H9 (cell line): ENCODE results near the gene ADAP2. TPM values are rescaled to one million over a fixed set of nuclear protein-coding genes. Genes with fewer than 3 reads are reported as not detected.

ENCODE experiments used
- DNase-seq: peaks from one replicate; pipeline ENCODE4 v3.0.0-alpha.2; 2017
- H2AFZ ChIP-seq: one replicate; pipeline ENCODE4 v1.6.1; 2013; ENCODE audit warnings: mild to moderate bottlenecking, low read length, control low read depth, moderate library complexity
- H2AK5ac ChIP-seq: 2 replicates; pipeline ENCODE4 v1.6.1; 2013; ENCODE audit warnings: low read length, control low read depth, mixed read lengths; ENCODE audit not compliant: insufficient read length
- H2BK120ac ChIP-seq: one replicate; pipeline ENCODE4 v1.6.1; 2013; ENCODE audit warnings: low read depth, mild to moderate bottlenecking, low read length, control low read depth, inconsistent platforms; ENCODE audit not compliant: poor library complexity, severe bottlenecking
- H2BK12ac ChIP-seq: 2 replicates; pipeline ENCODE4 v1.6.1; 2013; ENCODE audit warnings: low read length, control low read depth, mixed read lengths, low read depth; ENCODE audit not compliant: insufficient read length
- H2BK15ac ChIP-seq: 2 replicates; pipeline ENCODE4 v1.6.1; 2013; ENCODE audit warnings: low read depth, low read length, control low read depth
- H2BK20ac ChIP-seq: one replicate; pipeline ENCODE4 v1.6.1; 2013; ENCODE audit warnings: low read depth, mild to moderate bottlenecking, low read length, control low read depth, inconsistent platforms; ENCODE audit not compliant: poor library complexity, severe bottlenecking
- H2BK5ac ChIP-seq: 2 replicates; pipeline ENCODE4 v1.6.1; 2013; ENCODE audit warnings: low read length, control low read depth, mixed read lengths; ENCODE audit not compliant: insufficient read length
- H3K14ac ChIP-seq: 2 replicates; pipeline ENCODE4 v1.6.1; 2013; ENCODE audit warnings: low read length, control low read depth; ENCODE audit not compliant: insufficient read depth
- H3K18ac ChIP-seq: 2 replicates; pipeline ENCODE4 v1.6.1; 2013; ENCODE audit warnings: low read depth, mild to moderate bottlenecking, mixed read lengths, low read length, control low read depth; ENCODE audit not compliant: insufficient read length
- H3K23ac ChIP-seq: 2 replicates; pipeline ENCODE4 v1.6.1; 2013; ENCODE audit warnings: low read length, control low read depth, mixed read lengths, low read depth; ENCODE audit not compliant: insufficient read length
- H3K23me2 ChIP-seq: 2 replicates; pipeline ENCODE4 v1.6.1; 2013; ENCODE audit warnings: low read depth, mild to moderate bottlenecking, mixed read lengths, low read length, control low read depth; ENCODE audit not compliant: insufficient read length, poor library complexity, severe bottlenecking
- H3K27ac ChIP-seq: 2 replicates; pipeline ENCODE4 v1.5.1; 2013; ENCODE audit warnings: low read length, control low read depth, mixed read lengths, low read depth; ENCODE audit not compliant: insufficient read length
- H3K27me3 ChIP-seq: 2 replicates; pipeline ENCODE4 v1.6.1; 2013; ENCODE audit warnings: low read length, control low read depth, inconsistent platforms; ENCODE audit not compliant: insufficient read depth
- H3K4ac ChIP-seq: 2 replicates; pipeline ENCODE4 v1.6.1; 2013; ENCODE audit warnings: low read depth, mild to moderate bottlenecking, control low read depth, inconsistent platforms, low read length, moderate library complexity
- H3K4me1 ChIP-seq: 2 replicates; pipeline ENCODE4 v1.6.1; 2013; ENCODE audit warnings: low read length, control low read depth, inconsistent platforms; ENCODE audit not compliant: insufficient read depth
- H3K4me2 ChIP-seq: 2 replicates; pipeline ENCODE4 v1.6.1; 2013; ENCODE audit warnings: low read length, control low read depth, mixed read lengths; ENCODE audit not compliant: insufficient read length, insufficient read depth
- H3K56ac ChIP-seq: 2 replicates; pipeline ENCODE4 v1.6.1; 2013; ENCODE audit warnings: low read depth, mild to moderate bottlenecking, mixed read lengths, low read length, control low read depth; ENCODE audit not compliant: insufficient read length
- H3K79me1 ChIP-seq: 2 replicates; pipeline ENCODE4 v1.6.1; 2013; ENCODE audit warnings: low read depth, mild to moderate bottlenecking, moderate library complexity, low read length, control low read depth, inconsistent platforms; ENCODE audit not compliant: insufficient read depth, poor library complexity, severe bottlenecking
- H3K79me2 ChIP-seq: 2 replicates; pipeline ENCODE4 v1.6.1; 2013; ENCODE audit warnings: low read length, control low read depth, inconsistent platforms; ENCODE audit not compliant: insufficient read depth
- H3K9ac ChIP-seq: 2 replicates; pipeline ENCODE4 v1.6.1; 2013; ENCODE audit warnings: low read length, control low read depth, mixed read lengths; ENCODE audit not compliant: insufficient read length; ENCODE audit errors: extremely low read depth
- H3K9me3 ChIP-seq: one replicate; pipeline ENCODE4 v1.6.1; 2013; ENCODE audit warnings: low read depth, low read length, inconsistent platforms; ENCODE audit not compliant: control insufficient read depth
- H3T11ph ChIP-seq: one replicate; pipeline ENCODE4 v1.6.1; 2013; ENCODE audit warnings: mild to moderate bottlenecking, low read length, control low read depth, inconsistent platforms
- H4K20me1 ChIP-seq: one replicate; pipeline ENCODE4 v1.6.1; 2013; ENCODE audit not compliant: control insufficient read depth, insufficient read length, insufficient read depth
- H4K5ac ChIP-seq: 2 replicates; pipeline ENCODE4 v1.6.1; 2013; ENCODE audit warnings: low read depth, mild to moderate bottlenecking, mixed read lengths, low read length, control low read depth; ENCODE audit not compliant: insufficient read length
- H4K8ac ChIP-seq: replicated peaks from 2 replicates; pipeline ENCODE4 v1.6.1; 2013; ENCODE audit warnings: low read length, control low read depth, mixed read lengths, low read depth; ENCODE audit not compliant: insufficient read length
- H4K91ac ChIP-seq: 2 replicates; pipeline ENCODE4 v1.6.1; 2013; ENCODE audit warnings: low read depth, mild to moderate bottlenecking, moderate library complexity, mixed read lengths, low read length, control low read depth; ENCODE audit not compliant: insufficient read length
- H3K27ac Mint-ChIP-seq, 3 experiments: 2 replicates in 2 of 3; 3 replicates in 1 of 3; pipeline ENCODE4 v1.8.0; 2020 to 2021; ENCODE audit warnings: mixed read lengths in 3 of 3, mild to moderate bottlenecking in 1 of 3, moderate library complexity in 1 of 3
- H3K27me3 Mint-ChIP-seq: 2 replicates; pipeline ENCODE4 v1.8.0; 2021; ENCODE audit warnings: low read depth, mild to moderate bottlenecking, moderate library complexity, mixed read lengths
- H3K36me3 Mint-ChIP-seq, 3 experiments: 2 replicates in 2 of 3; 3 replicates in 1 of 3; pipeline ENCODE4 v1.8.0; 2020 to 2021; ENCODE audit warnings: low read depth in 3 of 3, mixed read lengths in 3 of 3; ENCODE audit not compliant: insufficient read depth in 1 of 3
- H3K4me1 Mint-ChIP-seq, 2 experiments: 2 replicates each; pipeline ENCODE4 v1.8.0; 2020; ENCODE audit warnings: mixed read lengths in 2 of 2
- H3K4me3 Mint-ChIP-seq, 2 experiments: 2 replicates in 1 of 2; 3 replicates in 1 of 2; pipeline ENCODE4 v1.8.0; 2020 to 2021; ENCODE audit warnings: mild to moderate bottlenecking in 2 of 2, mixed read lengths in 2 of 2, moderate library complexity in 1 of 2
- H3K9me3 Mint-ChIP-seq, 2 experiments: 2 replicates in 1 of 2; 3 replicates in 1 of 2; pipeline ENCODE4 v1.8.0; 2020; ENCODE audit warnings: mild to moderate bottlenecking in 2 of 2, mixed read lengths in 2 of 2, moderate library complexity in 1 of 2
- WGBS: extraction: QIAGEN DNeasy Blood & Tissue Kit; methylation state at CpG from one replicate; pipeline ENCODE4 v1.1.7; 2013; ENCODE audit warnings: missing lambda C conversion rate, low lambda C conversion rate, mixed read lengths; ENCODE audit not compliant: insufficient read length; ENCODE audit errors: extremely low coverage; 5-methylcytosine and 5-hydroxymethylcytosine counted together
- total RNA-seq: library from RNA; stranded (reverse); gene quantifications from 2 replicates; pipeline ENCODE4 v1.2.1, GENCODE V29; 2021
- TF ChIP-seq, protein P1 (sequence below): fragments of 200-600 bp; sonication (generic); conservative IDR thresholded peaks from 3 replicates; pipeline ENCODE4 v1.8.0; 2021; ENCODE audit warnings: antibody characterized with exemption, mild to moderate bottlenecking

The ADAP2 gene
- total RNA-seq, 1 experiment from 2014 or later = 1.2 TPM

DNA sequence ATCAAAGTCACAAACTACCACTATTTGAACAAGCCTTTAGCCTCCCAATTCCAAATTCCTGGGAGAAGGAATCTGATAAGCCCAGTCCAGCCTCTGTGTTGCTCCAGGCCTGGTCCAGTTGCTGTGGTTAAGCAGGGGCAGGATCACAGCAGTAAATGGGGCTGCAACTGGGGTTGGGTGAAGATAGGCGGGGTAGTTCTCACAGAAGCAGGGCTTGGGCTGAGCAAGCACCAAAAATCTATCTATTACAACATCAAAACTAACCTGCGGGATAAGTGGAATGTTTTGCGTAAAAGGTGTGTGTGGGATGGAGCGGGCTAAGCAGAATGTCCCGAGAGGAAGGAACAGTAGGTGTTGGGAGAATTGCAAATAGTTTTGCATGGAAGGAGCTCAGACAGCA lies 26.1 kb downstream of the ADAP2 start:
- Histone ChIP-seq H2BK120ac (no peak overlapping the region), H4K91ac (no peak overlapping the region), H3K56ac (no peak overlapping the region), H3K18ac (no peak overlapping the region), H2BK20ac (no peak overlapping the region), H3T11ph (no peak overlapping the region), H3K4me1 (no peaks in the 10 kb centered on the region), H3K27ac (no peak overlapping the region), H3K9me3 (no peaks in the 10 kb centered on the region), H2BK15ac (no peak overlapping the region), H3K23me2 (no peaks in the 10 kb centered on the region), H4K8ac (no peak overlapping the region), H2BK12ac (no peak overlapping the region), H2BK5ac (no peak overlapping the region), H3K23ac (no peak overlapping the region), H3K79me1 (no peaks in the 10 kb centered on the region), H4K5ac (no peak overlapping the region), H4K20me1 (no peaks in the 10 kb centered on the region), H2AK5ac (no peak overlapping the region), H3K79me2 (no peaks in the 10 kb centered on the region), H2AFZ (no peak overlapping the region), H3K27me3 (no peaks in the 10 kb centered on the region), H3K4me2 (no peak overlapping the region), H3K9ac (no peak overlapping the region), H3K14ac (no peak overlapping the region), H3K4ac (no peak overlapping the region)
- WGBS = 100% methylated on average over 3 of the region's 5 CpGs
- no peaks in the 10 kb centered on the region for H3K4me1 Mint-ChIP-seq
- H3K36me3 Mint-ChIP-seq = no peaks in the 10 kb centered on the region
- H3K27ac Mint-ChIP-seq = no peak overlapping the region; a peak in 1 of 7 replicates
- no peaks in the 10 kb centered on the region for H3K27me3 Mint-ChIP-seq
- H3K9me3 Mint-ChIP-seq = no peaks in the 10 kb centered on the region
- no peak for DNase-seq
- no peak overlapping the region for H3K4me3 Mint-ChIP-seq
- TF ChIP-seq, protein P1, sequence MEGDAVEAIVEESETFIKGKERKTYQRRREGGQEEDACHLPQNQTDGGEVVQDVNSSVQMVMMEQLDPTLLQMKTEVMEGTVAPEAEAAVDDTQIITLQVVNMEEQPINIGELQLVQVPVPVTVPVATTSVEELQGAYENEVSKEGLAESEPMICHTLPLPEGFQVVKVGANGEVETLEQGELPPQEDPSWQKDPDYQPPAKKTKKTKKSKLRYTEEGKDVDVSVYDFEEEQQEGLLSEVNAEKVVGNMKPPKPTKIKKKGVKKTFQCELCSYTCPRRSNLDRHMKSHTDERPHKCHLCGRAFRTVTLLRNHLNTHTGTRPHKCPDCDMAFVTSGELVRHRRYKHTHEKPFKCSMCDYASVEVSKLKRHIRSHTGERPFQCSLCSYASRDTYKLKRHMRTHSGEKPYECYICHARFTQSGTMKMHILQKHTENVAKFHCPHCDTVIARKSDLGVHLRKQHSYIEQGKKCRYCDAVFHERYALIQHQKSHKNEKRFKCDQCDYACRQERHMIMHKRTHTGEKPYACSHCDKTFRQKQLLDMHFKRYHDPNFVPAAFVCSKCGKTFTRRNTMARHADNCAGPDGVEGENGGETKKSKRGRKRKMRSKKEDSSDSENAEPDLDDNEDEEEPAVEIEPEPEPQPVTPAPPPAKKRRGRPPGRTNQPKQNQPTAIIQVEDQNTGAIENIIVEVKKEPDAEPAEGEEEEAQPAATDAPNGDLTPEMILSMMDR = no peak
